ENCODE results near the gene PLCG2.

PLCG2 gene

GRCh38 chr16:81926036-81926435 lies 146.9 kb downstream of the PLCG2 start:
- no peak for TF ChIP-seq CTCF (IDR thresholded peaks at IDR 0.05; ENCODE audit: low read depth, low read length)
- DNase-seq (ENCODE audit: low read depth, low spot score): no peak
- in situ Hi-C loops (cut with HindIII; ENCODE audit: low sequenced_read_pairs): no loop called here

GRCh38 chr16:81927561-81928185 lies 148.6 kb downstream of the PLCG2 start:
- no peak for TF ChIP-seq CTCF (IDR thresholded peaks at IDR 0.05; ENCODE audit: low read depth, low read length)
- in situ Hi-C loops (cut with HindIII; ENCODE audit: low sequenced_read_pairs): no loop called here
- no peak for DNase-seq (ENCODE audit: low read depth, low spot score)
- H3K4me3 ChIP-seq (ENCODE audit: low read depth, low read length): no peak overlapping the region

More at GRCh38 chr16:81926036-81926435, 146.9 kb downstream of the PLCG2 start:
- no peak overlapping the region for H3K4me3 ChIP-seq (ENCODE audit: low read depth, low read length)

- no peak for TF ChIP-seq CTCF (IDR thresholded peaks at IDR 0.05; ENCODE audit: low read depth, low read length)
- in situ Hi-C loops (cut with HindIII; ENCODE audit: low sequenced_read_pairs): no loop called here
- DNase-seq (ENCODE audit: low read depth, low spot score): no peak
- H3K4me3 ChIP-seq (ENCODE audit: low read depth, low read length): no peak overlapping the region
These were observed 149.3 kb downstream of the PLCG2 start for GRCh38 chr16:81928271-81928918.

GRCh38 chr16:81928975-81929374 lies 149.9 kb downstream of the PLCG2 start:
- DNase-seq (ENCODE audit: low read depth, low spot score): no peak
- in situ Hi-C loops (cut with HindIII; ENCODE audit: low sequenced_read_pairs): no loop called here
- no peak for TF ChIP-seq CTCF (IDR thresholded peaks at IDR 0.05; ENCODE audit: low read depth, low read length)

GRCh38 chr16:81929841-81930240 lies 150.8 kb downstream of the PLCG2 start:
- no peak for TF ChIP-seq CTCF (IDR thresholded peaks at IDR 0.05; ENCODE audit: low read depth, low read length)
- DNase-seq (ENCODE audit: low read depth, low spot score): no peak

More at GRCh38 chr16:81928975-81929374, 149.9 kb downstream of the PLCG2 start:
- no peak overlapping the region for H3K4me3 ChIP-seq (ENCODE audit: low read depth, low read length)

GRCh38 chr16:81931927-81932326 lies 152.8 kb downstream of the PLCG2 start:
- no peak for TF ChIP-seq CTCF (IDR thresholded peaks at IDR 0.05; ENCODE audit: low read depth, low read length)
- DNase-seq (ENCODE audit: low read depth, low spot score): no peak
- in situ Hi-C loops (cut with HindIII; ENCODE audit: low sequenced_read_pairs): no loop called here
- H3K4me3 ChIP-seq (ENCODE audit: low read depth, low read length): no peak overlapping the region

More at GRCh38 chr16:81929841-81930240, 150.8 kb downstream of the PLCG2 start:
- no peak overlapping the region for H3K4me3 ChIP-seq (ENCODE audit: low read depth, low read length)
- in situ Hi-C loops (cut with HindIII; ENCODE audit: low sequenced_read_pairs): no loop called here

Measured in astrocyte of the spinal cord (primary cell).